ENCODE measurements around the gene ALDH4A1.
"Not testable (repeated sequence)": the region's sequence is repeated elsewhere in the genome, so short reads cannot be mapped to it uniquely, and the experiment has no call there.

Gene ALDH4A1

GRCh38 chr1:18895317-18895716, 7.0 kb downstream of the ALDH4A1 start:
- no peak for TF ChIP-seq CTCF (conservative IDR thresholded peaks at IDR 0.05; ENCODE audit: low read length)
- DNase-seq (ENCODE audit: low read depth), result no peak
- no peak overlapping the region for H3K4me3 ChIP-seq (ENCODE audit: low read length)

GRCh38 chr1:18893120-18893519, 9.2 kb downstream of the ALDH4A1 start:
- TF ChIP-seq CTCF (conservative IDR thresholded peaks at IDR 0.05; ENCODE audit: low read length), result no peak
- H3K4me3 ChIP-seq (ENCODE audit: low read length), result no peak overlapping the region
- peak; percentile 33 for DNase-seq (ENCODE audit: low read depth)

GRCh38 chr1:18891858-18892257, 10.5 kb downstream of the ALDH4A1 start:
- not testable (repeated sequence) for DNase-seq (ENCODE audit: low read depth); H3K4me3 ChIP-seq (ENCODE audit: low read length)

- no peak overlapping the region for H3K4me3 ChIP-seq (ENCODE audit: low read length)
- DNase-seq (ENCODE audit: low read depth), result no peak
- TF ChIP-seq CTCF (conservative IDR thresholded peaks at IDR 0.05; ENCODE audit: low read length), result no peak
These were observed 11.0 kb downstream of the ALDH4A1 start for GRCh38 chr1:18891426-18891780.

- TF ChIP-seq CTCF (conservative IDR thresholded peaks at IDR 0.05; ENCODE audit: low read length), result no peak
- DNase-seq (ENCODE audit: low read depth), result peak; percentile 76
These were observed 11.5 kb downstream of the ALDH4A1 start for GRCh38 chr1:18890706-18891425.

GRCh38 chr1:18886003-18886335, 16.4 kb downstream of the ALDH4A1 start:
- TF ChIP-seq CTCF (conservative IDR thresholded peaks at IDR 0.05; ENCODE audit: low read length), result no peak
- peak; percentile 78 for DNase-seq (ENCODE audit: low read depth)

More at GRCh38 chr1:18890706-18891425, 11.5 kb downstream of the ALDH4A1 start:
- H3K4me3 ChIP-seq (ENCODE audit: low read length), result no peak overlapping the region

GRCh38 chr1:18885311-18886002, 16.9 kb downstream of the ALDH4A1 start:
- TF ChIP-seq CTCF (conservative IDR thresholded peaks at IDR 0.05; ENCODE audit: low read length), result no peak
- no peak for DNase-seq (ENCODE audit: low read depth)
- H3K4me3 ChIP-seq (ENCODE audit: low read length), result no peak overlapping the region

More at GRCh38 chr1:18886003-18886335, 16.4 kb downstream of the ALDH4A1 start:
- H3K4me3 ChIP-seq (ENCODE audit: low read length), result no peak overlapping the region

All from AG10803 (cell line).